T-helper 2 cell treated with Interferon-gamma antibody and Interleukin-4, amounts not matched to agents 100 ng/mL and 5 ng/mL, for 36 hours (primary cell): Measurements from ENCODE around the gene DNAJB6. TPM values are rescaled to one million over a fixed set of nuclear protein-coding genes. Genes with fewer than 3 reads are reported as not detected.

ENCODE experiments used
- intact Hi-C: fragments of 100-400 bp; cut with micrococcal nuclease; formaldehyde crosslinking; loops from one replicate; pipeline ENCODE4 v1.15.1; 2023
- total RNA-seq: library from RNA; stranded (reverse); gene quantifications from 2 replicates; pipeline ENCODE4 v1.2.3, GENCODE V29; 2022

The DNAJB6 gene
- total RNA-seq, 1 donor from 2014 or later, result 88.5 TPM

DNA sequence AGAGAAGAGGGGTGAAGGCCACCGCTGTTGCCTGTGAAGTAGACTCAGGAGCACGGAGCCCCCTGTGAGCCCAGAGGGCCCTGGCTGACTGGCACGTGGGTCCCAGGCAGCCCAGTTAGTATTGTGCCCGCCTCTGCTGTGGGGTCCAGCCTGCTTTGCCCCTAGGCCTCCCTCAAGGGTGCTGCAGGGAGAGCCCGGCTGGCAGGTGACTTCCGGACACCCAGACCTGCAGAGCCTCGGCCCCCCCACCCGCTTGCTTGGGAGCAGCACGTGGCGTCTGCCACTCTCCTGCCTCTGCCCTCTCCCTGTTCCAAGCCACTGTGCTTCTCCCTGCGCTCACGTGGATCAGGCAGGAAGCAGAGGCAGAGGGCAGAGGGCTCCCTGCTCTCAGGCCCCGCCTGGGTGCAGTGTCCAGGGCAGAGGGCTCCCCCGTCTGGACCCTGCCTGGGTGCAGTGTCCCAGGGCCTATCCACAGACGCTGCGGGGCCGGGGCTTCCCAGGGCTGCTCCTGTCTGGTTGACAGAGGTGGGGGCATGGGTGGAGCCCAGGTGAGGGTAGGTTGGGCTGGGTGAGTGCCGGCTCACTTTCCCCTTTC, 88.4 kb downstream of the DNAJB6 start:
- intact Hi-C loops, result no loop called here

DNA sequence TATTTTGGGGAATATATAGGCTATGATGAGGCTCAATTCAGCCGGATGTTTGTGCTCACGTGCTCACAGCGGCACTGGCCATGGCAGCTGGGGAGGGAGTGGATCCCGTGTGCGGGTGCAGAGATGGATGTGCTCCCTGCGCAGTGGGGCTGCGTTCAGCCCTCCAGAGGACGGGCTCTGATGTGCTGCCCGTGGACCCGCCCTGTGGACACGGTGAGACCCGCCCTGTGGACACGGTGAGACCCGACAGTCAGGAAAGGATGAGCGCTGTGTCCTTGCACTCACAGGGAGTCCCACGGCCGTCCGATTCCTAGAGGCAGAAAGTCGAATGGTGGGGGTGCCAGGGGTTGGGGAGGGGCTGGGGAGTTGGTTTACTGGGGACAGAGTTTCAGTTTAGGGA, 89.0 kb downstream of the DNAJB6 start:
- intact Hi-C loops, result no loop called here

DNA sequence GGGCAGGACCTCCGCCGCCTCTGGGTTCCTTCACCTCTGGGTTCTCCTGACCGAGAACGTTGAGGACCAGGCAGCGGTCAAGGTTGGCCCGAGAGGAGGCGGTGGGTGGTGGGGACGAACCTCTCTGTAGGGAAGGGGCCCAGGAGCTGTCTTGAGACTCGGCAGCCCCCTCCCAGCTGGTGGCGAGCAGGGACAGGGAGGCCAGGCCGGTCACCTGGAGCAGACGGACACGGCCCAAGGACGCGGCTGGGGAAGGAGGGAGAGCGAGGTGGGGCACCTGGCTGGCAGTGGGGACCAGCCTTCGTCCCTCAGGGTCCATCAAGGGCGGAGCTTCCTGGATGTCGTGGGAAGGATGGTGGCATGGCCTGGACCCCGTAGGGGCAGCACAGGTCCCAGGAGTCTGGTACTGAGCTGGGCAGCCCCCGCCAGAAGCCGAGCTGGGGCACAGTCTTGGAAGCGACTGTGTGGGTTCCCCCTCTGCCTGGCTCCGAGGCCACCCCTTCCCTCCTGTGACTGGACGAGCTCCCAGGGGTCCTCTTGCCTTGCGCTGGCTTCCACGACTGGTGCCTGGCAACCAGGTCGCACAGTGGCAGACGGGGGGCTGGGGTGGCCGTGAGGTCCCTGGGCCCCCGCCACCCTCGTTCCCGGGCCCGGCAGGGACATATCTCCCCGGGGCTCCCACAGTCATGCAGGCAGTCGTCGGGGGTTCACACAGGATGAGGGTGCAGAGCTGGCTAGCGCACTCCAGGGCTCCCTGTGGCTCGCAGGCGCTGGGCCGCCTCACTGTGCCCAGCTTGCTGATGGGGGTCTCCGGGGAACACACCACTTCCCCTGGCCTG, 89.9 kb downstream of the DNAJB6 start:
- intact Hi-C loops, result no loop called here

- intact Hi-C loops, result no loop called here
Measured at GRCh38 chr7:157427811-157428553, 91.2 kb downstream of the DNAJB6 start.

- intact Hi-C loops, result no loop called here
Measured at GRCh38 chr7:157428554-157428945, 91.7 kb downstream of the DNAJB6 start.

GRCh38 chr7:157429001-157429679, 92.3 kb downstream of the DNAJB6 start:
- intact Hi-C loops, result no loop called here

GRCh38 chr7:157429680-157430224, 92.9 kb downstream of the DNAJB6 start:
- intact Hi-C loops, result loop anchor here (5.0 to 10.0 kb wide), 2 partner anchors 138 to 185 kb away; no protein-coding TSS in a partner anchor

- intact Hi-C loops, result loop anchor here (5.0 to 10.0 kb wide), 2 partner anchors 137 to 184 kb away; no protein-coding TSS in a partner anchor
Measured at GRCh38 chr7:157430721-157431120, 93.9 kb downstream of the DNAJB6 start.

DNA sequence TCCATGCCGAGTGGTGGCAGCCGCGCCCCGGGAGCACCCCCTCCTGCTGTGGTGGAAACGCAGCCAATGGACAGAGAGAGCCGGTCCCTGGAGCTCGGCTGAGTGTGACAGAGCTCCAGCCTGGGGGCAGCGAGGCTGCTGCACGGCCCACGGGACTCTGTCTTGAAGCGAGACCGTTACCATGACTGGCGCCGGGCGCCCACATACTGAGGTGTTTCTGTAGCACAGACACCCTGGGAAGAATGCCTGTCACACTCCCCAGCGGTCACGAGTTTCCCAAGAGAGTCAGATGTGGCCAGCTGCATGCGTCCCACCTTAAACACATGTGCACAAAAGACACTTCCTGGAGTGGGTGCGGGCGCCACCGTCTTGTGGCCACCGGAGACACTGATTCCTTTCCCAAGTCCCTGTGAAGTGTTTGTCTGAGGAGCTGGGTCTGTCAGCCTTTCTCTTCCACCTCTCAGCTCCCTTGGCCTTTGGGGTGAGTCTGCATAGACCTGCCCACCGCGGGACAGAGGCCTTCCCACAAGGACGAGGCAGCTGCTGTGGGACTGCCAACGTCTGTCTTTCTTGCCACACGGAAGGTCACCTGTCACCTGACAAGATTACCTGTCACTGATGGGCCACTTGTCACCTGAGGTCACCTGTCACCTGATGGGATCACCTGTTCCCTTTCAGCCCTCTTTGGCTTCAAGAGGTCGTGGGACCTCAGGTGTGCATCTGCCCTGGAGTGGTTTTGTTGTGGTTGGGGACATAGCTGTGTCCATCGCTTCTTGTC, 94.6 kb downstream of the DNAJB6 start:
- intact Hi-C loops, result loop anchor here (5.0 to 10.0 kb wide), 2 partner anchors 136 to 183 kb away; no protein-coding TSS in a partner anchor

- intact Hi-C loops, result loop anchor here (2.0 to 10.0 kb wide), 3 partner anchors 135 to 419 kb away; no protein-coding TSS in a partner anchor
Measured at GRCh38 chr7:157431951-157432540, 95.2 kb downstream of the DNAJB6 start.

GRCh38 chr7:157432541-157432956, 95.7 kb downstream of the DNAJB6 start:
- intact Hi-C loops, result loop anchor here (2.0 to 10.0 kb wide), 3 partner anchors 135 to 418 kb away; no protein-coding TSS in a partner anchor

DNA sequence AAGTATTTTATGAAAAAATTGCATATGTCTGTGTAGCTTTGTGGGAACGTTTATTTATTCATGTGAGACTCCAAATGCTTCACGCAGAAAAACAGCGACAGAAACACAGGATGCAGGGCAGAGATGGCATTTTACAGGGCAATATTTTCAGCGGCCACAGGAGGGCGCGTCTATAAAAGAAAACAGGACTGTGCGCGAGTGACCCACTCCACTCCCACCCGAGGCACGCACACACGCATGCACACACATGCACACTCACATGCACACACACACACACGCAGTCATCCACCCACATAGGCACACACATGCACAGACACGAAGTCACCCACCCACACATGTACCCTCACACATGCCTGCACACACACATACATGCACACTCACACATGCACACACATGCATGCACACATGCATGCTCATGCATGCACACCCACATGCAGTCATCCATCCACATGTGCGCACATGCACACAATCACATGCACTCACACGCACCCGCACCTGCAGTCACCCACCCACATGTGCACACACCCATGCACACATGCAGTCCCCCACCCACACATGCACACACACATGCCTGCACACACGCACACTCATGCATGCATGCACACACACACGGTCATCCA, 96.3 kb downstream of the DNAJB6 start:
- intact Hi-C loops, result loop anchor here (1.0 to 10.0 kb wide), 4 partner anchors 134 to 442 kb away; no protein-coding TSS in a partner anchor

DNA sequence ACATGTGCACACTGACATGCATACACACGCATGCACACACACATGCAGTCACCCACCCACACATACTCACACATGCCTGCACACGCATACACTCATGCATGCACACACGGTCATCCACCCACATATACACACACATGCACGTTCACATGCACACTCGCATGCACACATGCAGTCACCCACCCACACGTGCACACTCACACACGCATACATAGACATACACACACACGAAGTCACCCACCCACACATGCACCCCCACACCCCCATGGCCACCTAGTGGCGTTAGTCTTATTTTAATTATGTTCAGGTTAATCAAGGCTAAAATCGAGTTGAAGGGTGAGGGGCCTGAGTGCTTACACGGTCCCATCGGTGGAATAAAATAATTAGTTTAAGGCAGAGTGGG, 96.8 kb downstream of the DNAJB6 start:
- intact Hi-C loops, result loop anchor here (1.0 to 10.0 kb wide), 4 partner anchors 134 to 442 kb away; no protein-coding TSS in a partner anchor

DNA sequence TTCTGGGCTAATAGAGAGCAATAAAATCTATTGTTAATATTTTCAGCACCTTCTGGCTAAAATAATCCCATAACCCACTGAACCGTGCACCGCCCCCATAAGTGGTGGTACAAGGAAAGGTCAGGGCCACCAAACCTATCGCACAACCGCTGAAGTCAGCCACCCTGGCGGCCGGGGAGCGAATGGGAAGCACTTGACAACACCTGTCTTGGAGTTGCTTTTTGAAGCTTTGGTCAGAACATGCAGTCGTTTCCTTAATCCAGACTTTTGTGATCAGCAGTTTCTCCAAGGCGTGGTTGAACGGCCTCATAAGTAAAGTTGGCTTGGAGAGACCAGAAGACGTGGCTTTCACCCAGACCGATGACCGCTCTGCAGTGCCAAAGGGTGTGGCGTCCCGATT, 97.4 kb downstream of the DNAJB6 start:
- intact Hi-C loops, result loop anchor here (5.0 to 10.0 kb wide), 2 partner anchors 133 to 181 kb away; no protein-coding TSS in a partner anchor

DNA sequence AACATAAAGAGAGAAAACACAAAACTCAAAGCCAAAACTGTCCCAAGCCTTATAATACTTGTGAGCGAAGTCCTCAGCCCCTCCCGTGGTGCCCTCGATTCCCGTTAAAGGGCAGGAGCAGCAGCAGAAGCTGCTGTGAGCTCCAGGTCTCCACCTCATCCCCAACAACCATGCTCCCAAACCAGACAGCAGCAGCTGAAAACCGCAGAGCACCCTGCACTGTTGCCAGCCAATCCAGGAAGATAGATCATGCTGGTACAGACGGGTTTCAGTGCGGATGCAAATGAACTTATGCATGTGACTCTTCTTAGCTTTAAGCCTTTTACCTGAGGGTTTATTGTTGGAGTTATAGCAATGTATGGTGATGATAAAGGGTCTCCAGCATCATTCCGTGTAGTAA, 97.9 kb downstream of the DNAJB6 start:
- intact Hi-C loops, result loop anchor here (5.0 to 10.0 kb wide), 2 partner anchors 133 to 180 kb away; no protein-coding TSS in a partner anchor

DNA sequence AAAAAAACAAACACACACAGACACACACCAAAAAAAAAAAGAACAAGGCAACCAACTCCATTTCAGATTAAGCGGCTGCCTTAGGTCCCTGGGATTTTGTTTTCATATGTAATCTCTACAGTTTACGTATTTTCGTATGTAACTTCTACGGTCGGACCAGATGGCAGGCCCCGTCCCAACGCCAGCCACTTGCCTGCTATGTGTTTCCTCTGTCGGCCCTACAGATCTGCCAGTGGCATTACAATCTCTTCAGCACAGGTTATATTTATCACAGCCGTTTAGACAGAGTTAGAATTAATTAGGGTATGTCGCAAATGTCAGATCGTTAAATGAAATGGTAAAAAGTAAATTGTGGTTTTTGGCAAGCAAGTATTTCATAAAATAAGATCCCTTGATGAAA, 99.3 kb downstream of the DNAJB6 start:
- intact Hi-C loops, result loop anchor here (10.0 kb wide), 1 partner anchor 179 kb away; no protein-coding TSS in a partner anchor

GRCh38 chr7:157436763-157437480, 100.1 kb downstream of the DNAJB6 start:
- intact Hi-C loops, result loop anchor here (10.0 kb wide), 1 partner anchor 178 kb away; no protein-coding TSS in a partner anchor

DNA sequence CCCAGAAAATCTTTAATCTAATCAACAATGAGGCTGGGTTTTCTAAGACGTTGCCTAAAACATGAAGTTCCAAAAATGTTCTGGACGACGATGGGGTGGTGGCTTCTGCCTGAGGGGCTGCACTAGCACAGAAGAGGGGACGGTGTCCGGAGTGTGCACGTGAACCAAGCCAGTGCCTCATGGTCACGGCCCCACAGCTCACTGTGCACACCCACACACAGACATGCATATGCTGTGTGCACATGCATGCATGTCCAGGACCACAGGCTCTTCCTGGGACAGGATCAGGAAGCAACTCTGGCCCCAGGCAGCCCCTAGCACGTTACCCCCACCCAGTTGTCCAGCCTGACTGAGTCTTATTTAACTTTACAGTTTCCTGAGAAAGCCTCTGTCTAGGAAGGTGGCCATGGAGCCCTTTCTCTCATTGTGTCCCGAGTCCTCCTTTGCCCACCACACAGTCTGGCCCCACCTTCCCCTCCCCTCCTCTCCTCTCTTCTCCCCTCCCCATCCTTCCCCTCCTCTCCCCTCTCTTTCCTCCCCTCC, 100.8 kb downstream of the DNAJB6 start:
- intact Hi-C loops, result loop anchor here (10.0 kb wide), 1 partner anchor 177 kb away; no protein-coding TSS in a partner anchor
